ENCODE measurements around the gene CEBPZOS.
A peak's percentile ranks its signal among the peaks of the same experiment; 100 is the strongest.

Gene CEBPZOS

DNA sequence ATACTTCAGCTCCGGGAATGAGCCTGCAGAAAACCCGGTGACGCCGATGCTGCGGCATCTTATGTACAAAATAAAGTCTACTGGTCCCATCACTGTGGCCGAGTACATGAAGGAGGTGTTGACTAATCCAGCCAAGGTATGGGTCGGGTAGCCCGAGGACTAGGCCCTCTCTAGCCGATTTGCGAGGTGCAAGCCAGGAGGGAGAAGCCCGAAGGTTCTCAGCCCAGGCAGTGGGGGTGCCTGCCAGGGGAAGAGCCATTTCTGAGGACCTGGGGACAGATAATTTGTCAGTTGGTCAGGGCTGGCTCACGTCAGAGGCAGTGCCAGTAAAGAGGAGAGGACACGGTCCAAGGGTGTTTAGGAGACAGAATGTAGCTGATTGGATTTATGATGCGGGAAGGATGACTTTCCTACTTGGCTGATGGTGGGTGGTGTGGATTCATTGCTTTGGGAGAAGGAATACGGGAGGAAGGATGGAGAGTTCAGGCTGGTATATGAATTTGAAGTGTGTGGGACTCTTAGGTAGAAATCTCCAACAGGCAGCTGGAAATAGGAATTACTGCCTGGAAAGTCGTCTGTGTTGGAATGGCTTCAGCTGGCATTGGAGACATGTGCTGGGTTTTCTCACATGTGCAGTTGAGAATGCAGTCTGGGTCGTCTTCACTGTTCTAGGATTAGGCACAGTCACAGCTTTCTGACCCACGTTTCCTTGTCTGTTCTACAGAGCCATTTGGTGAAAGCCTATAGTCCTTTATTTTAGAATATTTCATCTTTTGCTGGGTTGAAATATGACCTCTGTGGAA lies 36.0 kb downstream of the CEBPZOS start:
- DNase-seq (ENCODE audit: low spot score): peak; percentile 8

GRCh38 chr2:37243435-37243834 lies 47.1 kb downstream of the CEBPZOS start:
- no peak for DNase-seq (ENCODE audit: low spot score)

- DNase-seq (ENCODE audit: low spot score): no peak
Measured at GRCh38 chr2:37244017-37244416, 47.7 kb downstream of the CEBPZOS start.

DNA sequence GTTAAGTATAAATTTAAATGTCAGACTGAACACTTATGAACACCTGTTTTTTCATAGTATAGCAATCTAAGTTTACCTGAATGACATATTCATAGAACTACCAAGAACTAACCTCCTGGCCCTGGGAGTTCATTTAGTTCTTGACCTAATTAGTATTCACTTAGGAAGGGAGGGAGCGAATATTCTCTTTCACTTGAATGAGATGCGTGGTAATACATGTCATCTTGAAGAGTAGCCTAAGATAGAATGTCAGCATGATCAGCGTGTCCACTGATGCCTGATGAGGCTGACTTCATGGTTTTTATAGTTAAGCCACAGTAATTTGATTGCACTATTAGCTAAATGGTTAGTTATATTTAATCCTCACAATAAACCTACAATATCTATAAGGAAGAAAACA lies 48.5 kb downstream of the CEBPZOS start:
- DNase-seq (ENCODE audit: low spot score): no peak

GRCh38 chr2:37246205-37246604 lies 49.9 kb downstream of the CEBPZOS start:
- no peak for DNase-seq (ENCODE audit: low spot score)

DNA sequence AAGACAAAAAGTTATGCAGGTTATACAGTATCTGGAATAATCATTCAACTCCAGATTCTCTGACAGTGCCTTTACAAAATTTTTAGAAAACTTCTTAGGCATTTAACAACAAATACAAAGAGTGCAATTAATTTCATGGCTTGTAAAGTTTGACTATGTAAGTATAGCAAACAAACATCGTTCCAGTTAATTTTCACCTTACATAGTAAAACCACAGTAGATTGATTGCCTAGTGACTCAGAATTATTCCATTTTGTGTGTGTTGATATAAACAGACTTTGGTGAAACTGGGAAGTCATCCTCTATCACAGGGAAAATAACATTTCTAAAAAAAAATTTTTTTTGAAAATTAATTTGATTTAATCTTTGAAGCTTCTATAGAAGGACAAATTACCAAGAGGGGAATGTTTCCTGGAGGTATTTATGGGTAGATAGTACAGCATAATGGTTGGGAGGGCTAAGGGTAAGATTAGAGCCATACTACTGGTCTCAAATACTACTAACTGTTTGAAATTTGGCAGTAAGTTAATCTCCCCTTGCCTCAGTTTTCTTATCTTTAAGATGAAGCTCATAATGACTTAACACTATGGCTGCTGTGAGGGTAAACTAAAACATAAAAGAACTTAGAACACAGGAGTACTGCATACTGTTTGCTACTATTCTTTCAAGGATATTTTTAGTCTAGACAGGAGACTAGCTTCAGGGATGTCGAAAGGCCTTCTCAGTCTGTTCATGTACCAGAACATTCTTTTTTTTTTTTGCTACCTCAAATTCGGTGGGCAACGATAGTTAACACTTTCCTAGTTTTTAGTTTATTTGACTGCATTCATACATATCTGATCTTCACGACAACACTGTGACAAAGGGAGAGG lies 54.8 kb downstream of the CEBPZOS start:
- no peak for DNase-seq (ENCODE audit: low spot score)

Data from HuH-7.5 (cell line).